ENCODE data around the gene PPM1N. TPM values are rescaled to one million over a fixed set of nuclear protein-coding genes. Genes with fewer than 3 reads are reported as not detected.

Gene PPM1N
- total and polyA plus RNA-seq, 2 of the 13 experiments (the other 11 are each of a cell fraction or from before 2014, with no cell fraction given), result 0.31 to 1.8 TPM

DNA sequence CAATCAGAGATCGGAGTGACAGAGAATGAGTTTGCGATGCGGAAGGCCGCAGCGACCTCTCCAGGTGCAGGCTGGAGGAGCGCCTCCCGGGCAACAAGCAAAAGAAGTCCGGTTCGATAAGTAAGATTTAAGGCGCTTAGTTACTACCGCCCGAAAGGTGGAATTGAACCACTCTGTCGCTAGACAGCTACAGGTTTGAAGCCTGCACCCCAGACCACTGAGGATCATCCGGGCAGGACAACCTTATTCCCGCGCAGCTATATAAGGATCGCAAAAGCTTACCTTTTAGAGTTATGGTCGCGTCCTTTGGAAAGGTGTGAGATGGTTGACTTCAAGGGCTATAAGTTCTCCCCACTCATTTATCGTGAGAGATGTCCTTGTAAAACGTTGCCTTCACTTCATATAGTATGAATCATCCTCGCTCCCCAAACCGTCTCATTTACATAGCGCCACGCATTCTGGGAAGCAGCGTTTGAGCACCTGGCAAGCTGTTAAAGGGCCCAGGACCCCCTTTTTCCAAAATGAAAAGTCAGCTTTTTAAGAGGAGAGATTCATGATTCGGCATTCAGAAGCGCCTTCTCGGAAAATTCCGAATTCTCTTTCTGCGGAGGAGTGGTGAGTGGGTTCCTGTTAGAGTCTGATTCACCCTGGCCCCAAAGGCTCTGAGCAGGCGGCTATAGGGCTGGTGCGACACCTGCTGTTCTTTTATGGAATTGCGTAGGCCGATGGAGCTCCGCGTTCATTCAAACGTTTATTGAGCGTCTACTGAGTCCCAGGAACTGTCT lies 19.6 kb upstream of the PPM1N start (continued):
- TF ChIP-seq, protein P1, sequence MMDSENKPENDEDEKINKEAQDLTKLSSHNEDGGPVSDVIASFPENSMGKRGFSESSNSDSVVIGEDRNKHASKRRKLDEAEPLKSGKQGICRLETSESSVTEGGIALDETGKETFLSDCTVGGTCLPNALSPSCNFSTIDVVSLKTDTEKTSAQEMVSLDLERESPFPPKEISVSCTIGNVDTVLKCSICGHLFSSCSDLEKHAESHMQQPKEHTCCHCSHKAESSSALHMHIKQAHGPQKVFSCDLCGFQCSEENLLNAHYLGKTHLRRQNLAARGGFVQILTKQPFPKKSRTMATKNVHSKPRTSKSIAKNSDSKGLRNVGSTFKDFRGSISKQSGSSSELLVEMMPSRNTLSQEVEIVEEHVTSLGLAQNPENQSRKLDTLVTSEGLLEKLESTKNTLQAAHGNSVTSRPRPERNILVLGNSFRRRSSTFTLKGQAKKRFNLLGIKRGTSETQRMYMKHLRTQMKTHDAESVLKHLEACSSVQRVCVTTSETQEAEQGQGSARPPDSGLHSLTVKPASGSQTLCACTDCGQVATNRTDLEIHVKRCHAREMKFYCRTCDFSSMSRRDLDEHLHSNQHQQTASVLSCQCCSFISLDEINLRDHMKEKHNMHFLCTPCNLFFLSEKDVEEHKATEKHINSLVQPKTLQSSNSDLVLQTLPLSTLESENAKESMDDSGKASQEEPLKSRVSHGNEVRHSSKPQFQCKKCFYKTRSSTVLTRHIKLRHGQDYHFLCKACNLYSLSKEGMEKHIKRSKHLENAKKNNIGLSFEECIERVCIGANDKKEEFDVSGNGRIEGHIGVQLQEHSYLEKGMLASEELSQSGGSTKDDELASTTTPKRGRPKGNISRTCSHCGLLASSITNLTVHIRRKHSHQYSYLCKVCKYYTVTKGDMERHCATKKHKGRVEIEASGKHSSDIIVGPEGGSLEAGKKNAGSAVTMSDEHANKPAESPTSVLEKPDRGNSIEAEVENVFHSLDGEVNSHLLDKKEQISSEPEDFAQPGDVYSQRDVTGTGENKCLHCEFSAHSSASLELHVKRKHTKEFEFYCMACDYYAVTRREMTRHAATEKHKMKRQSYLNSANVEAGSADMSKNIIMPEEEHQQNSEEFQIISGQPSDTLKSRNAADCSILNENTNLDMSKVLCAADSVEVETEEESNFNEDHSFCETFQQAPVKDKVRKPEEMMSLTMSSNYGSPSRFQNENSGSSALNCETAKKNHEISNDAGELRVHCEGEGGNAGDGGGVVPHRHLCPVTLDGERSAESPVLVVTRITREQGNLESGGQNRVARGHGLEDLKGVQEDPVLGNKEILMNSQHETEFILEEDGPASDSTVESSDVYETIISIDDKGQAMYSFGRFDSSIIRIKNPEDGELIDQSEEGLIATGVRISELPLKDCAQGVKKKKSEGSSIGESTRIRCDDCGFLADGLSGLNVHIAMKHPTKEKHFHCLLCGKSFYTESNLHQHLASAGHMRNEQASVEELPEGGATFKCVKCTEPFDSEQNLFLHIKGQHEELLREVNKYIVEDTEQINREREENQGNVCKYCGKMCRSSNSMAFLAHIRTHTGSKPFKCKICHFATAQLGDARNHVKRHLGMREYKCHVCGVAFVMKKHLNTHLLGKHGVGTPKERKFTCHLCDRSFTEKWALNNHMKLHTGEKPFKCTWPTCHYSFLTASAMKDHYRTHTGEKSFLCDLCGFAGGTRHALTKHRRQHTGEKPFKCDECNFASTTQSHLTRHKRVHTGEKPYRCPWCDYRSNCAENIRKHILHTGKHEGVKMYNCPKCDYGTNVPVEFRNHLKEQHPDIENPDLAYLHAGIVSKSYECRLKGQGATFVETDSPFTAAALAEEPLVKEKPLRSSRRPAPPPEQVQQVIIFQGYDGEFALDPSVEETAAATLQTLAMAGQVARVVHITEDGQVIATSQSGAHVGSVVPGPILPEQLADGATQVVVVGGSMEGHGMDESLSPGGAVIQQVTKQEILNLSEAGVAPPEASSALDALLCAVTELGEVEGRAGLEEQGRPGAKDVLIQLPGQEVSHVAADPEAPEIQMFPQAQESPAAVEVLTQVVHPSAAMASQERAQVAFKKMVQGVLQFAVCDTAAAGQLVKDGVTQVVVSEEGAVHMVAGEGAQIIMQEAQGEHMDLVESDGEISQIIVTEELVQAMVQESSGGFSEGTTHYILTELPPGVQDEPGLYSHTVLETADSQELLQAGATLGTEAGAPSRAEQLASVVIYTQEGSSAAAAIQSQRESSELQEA (CRISPR knock-in tag; IDR thresholded peaks at IDR 0.05; ENCODE audit: not compliant biosample characterization), result no peak
- TF ChIP-seq ATF1 (CRISPR knock-in tag; IDR thresholded peaks at IDR 0.05) (peak; percentile 58; the same call in 1 of the 2 replicates), ZBTB1 (CRISPR knock-in tag; IDR thresholded peaks at IDR 0.05; ENCODE audit: borderline replicate concordance) (no peak), CENPT (CRISPR knock-in tag; IDR thresholded peaks at IDR 0.05; ENCODE audit: low read depth) (no peak), PHF5A (CRISPR knock-in tag; IDR thresholded peaks at IDR 0.05; ENCODE audit: low read depth, unreplicated experiment) (peak; percentile 34), MEF2D (CRISPR knock-in tag; IDR thresholded peaks at IDR 0.05) (peak; percentile 74; the same call in 1 of the 2 replicates), POLR2A (IDR thresholded peaks at IDR 0.05; ENCODE audit: insufficient read depth in 1 of 2, low read depth in 2 of 2, low read length in 2 of 2) (0 out of 4 replicates have a peak, but pooled peaks of 1 of the 2 experiments have one; percentile 38)
- TF ChIP-seq, protein P2, sequence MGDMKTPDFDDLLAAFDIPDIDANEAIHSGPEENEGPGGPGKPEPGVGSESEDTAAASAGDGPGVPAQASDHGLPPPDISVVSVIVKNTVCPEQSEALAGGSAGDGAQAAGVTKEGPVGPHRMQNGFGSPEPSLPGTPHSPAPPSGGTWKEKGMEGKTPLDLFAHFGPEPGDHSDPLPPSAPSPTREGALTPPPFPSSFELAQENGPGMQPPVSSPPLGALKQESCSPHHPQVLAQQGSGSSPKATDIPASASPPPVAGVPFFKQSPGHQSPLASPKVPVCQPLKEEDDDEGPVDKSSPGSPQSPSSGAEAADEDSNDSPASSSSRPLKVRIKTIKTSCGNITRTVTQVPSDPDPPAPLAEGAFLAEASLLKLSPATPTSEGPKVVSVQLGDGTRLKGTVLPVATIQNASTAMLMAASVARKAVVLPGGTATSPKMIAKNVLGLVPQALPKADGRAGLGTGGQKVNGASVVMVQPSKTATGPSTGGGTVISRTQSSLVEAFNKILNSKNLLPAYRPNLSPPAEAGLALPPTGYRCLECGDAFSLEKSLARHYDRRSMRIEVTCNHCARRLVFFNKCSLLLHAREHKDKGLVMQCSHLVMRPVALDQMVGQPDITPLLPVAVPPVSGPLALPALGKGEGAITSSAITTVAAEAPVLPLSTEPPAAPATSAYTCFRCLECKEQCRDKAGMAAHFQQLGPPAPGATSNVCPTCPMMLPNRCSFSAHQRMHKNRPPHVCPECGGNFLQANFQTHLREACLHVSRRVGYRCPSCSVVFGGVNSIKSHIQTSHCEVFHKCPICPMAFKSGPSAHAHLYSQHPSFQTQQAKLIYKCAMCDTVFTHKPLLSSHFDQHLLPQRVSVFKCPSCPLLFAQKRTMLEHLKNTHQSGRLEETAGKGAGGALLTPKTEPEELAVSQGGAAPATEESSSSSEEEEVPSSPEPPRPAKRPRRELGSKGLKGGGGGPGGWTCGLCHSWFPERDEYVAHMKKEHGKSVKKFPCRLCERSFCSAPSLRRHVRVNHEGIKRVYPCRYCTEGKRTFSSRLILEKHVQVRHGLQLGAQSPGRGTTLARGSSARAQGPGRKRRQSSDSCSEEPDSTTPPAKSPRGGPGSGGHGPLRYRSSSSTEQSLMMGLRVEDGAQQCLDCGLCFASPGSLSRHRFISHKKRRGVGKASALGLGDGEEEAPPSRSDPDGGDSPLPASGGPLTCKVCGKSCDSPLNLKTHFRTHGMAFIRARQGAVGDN (CRISPR knock-in tag; IDR thresholded peaks at IDR 0.05), result no peak
- TF ChIP-seq, protein P3, sequence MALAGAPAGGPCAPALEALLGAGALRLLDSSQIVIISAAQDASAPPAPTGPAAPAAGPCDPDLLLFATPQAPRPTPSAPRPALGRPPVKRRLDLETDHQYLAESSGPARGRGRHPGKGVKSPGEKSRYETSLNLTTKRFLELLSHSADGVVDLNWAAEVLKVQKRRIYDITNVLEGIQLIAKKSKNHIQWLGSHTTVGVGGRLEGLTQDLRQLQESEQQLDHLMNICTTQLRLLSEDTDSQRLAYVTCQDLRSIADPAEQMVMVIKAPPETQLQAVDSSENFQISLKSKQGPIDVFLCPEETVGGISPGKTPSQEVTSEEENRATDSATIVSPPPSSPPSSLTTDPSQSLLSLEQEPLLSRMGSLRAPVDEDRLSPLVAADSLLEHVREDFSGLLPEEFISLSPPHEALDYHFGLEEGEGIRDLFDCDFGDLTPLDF (CRISPR knock-in tag; IDR thresholded peaks at IDR 0.05), result peak; percentile 63; the same call in 1 of the 2 replicates
- TF ChIP-seq, protein P4, sequence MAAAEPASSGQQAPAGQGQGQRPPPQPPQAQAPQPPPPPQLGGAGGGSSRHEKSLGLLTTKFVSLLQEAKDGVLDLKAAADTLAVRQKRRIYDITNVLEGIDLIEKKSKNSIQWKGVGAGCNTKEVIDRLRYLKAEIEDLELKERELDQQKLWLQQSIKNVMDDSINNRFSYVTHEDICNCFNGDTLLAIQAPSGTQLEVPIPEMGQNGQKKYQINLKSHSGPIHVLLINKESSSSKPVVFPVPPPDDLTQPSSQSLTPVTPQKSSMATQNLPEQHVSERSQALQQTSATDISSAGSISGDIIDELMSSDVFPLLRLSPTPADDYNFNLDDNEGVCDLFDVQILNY (CRISPR knock-in tag; conservative IDR thresholded peaks at IDR 0.05), result no peak
